HFFc6 (cell line): ENCODE data around the gene FBLIM1. TPM values are rescaled to one million over a fixed set of nuclear protein-coding genes. Genes with fewer than 3 reads are reported as not detected.

Experiments
- DNase-seq: peaks from one replicate; pipeline ENCODE4 v3.0.0-alpha.2; 2018
- H3K27ac Mint-ChIP-seq: 2 replicates; pipeline ENCODE4 v1.8.0; 2020; ENCODE audit warnings: mild to moderate bottlenecking, mixed read lengths
- H3K27me3 Mint-ChIP-seq: 2 replicates; pipeline ENCODE4 v1.8.0; 2021; ENCODE audit warnings: mild to moderate bottlenecking, moderate library complexity, mixed read lengths; ENCODE audit not compliant: insufficient read depth
- H3K36me3 Mint-ChIP-seq: 2 replicates; pipeline ENCODE4 v1.8.0; 2021; ENCODE audit warnings: low read depth, mixed read lengths
- H3K4me1 Mint-ChIP-seq: 2 replicates; pipeline ENCODE4 v1.8.0; 2020; ENCODE audit warnings: low read depth, mixed read lengths
- H3K4me3 Mint-ChIP-seq: 2 replicates; pipeline ENCODE4 v1.8.0; 2020; ENCODE audit warnings: mild to moderate bottlenecking, moderate library complexity, mixed read lengths
- H3K9me3 Mint-ChIP-seq: 2 replicates; pipeline ENCODE4 v1.8.0; 2020; ENCODE audit warnings: mild to moderate bottlenecking, mixed read lengths
- total RNA-seq, 6 experiments: library from RNA; stranded (reverse); fragmentation: NEBNext Ultra II Directional; extraction: Animal tissue kit (Norgen Biotek cat#: 25700); gene quantifications; 2 replicates in 1 of 6; 3 replicates in 5 of 6; pipeline ENCODE4 v1.2.3, GENCODE V29; 2021
- TF ChIP-seq, protein P1 (sequence below): fragments of 200-600 bp; sonication (generic); IDR thresholded peaks from 2 replicates; pipeline ENCODE4 v1.5.0; 2021; ENCODE audit warnings: antibody characterized with exemption, mild to moderate bottlenecking

Gene FBLIM1
- total RNA-seq, 6 experiments from 2014 or later = 98.4 to 127 (median 110) TPM

DNA sequence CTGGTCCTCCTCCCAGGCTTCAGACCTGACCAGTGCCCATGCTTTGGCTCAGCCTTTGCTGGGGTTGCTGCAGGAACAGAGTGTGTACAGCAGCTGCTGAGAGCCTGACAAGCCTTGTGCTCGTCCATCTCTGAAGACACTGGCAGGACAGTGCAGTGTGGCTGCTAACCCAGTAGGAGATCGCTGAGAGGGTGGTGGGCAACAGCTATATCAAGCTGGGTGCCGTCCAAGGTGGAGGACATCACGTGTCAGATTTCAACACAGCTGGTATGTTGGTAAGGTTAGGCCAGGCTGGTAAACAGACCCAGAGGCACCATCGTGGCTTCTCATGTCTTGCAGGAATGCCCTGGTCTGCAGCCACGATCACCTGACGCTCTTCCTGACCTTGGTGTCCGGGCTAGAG, 40.4 kb upstream of the FBLIM1 start:
- no peak for DNase-seq
- Mint-ChIP-seq H3K9me3 (no peaks in the 10 kb centered on the region), H3K4me1 (peaks cover 14% of the 10 kb centered on the region), H3K27me3 (peaks cover 4% of the 10 kb centered on the region; the same call in 1 of the 2 replicates), H3K4me3 (no peak overlapping the region), H3K36me3 (peaks cover 4% of the 10 kb centered on the region; the same call in 1 of the 2 replicates), H3K27ac (no peak overlapping the region)
- TF ChIP-seq, protein P1, sequence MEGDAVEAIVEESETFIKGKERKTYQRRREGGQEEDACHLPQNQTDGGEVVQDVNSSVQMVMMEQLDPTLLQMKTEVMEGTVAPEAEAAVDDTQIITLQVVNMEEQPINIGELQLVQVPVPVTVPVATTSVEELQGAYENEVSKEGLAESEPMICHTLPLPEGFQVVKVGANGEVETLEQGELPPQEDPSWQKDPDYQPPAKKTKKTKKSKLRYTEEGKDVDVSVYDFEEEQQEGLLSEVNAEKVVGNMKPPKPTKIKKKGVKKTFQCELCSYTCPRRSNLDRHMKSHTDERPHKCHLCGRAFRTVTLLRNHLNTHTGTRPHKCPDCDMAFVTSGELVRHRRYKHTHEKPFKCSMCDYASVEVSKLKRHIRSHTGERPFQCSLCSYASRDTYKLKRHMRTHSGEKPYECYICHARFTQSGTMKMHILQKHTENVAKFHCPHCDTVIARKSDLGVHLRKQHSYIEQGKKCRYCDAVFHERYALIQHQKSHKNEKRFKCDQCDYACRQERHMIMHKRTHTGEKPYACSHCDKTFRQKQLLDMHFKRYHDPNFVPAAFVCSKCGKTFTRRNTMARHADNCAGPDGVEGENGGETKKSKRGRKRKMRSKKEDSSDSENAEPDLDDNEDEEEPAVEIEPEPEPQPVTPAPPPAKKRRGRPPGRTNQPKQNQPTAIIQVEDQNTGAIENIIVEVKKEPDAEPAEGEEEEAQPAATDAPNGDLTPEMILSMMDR = no peak

DNA sequence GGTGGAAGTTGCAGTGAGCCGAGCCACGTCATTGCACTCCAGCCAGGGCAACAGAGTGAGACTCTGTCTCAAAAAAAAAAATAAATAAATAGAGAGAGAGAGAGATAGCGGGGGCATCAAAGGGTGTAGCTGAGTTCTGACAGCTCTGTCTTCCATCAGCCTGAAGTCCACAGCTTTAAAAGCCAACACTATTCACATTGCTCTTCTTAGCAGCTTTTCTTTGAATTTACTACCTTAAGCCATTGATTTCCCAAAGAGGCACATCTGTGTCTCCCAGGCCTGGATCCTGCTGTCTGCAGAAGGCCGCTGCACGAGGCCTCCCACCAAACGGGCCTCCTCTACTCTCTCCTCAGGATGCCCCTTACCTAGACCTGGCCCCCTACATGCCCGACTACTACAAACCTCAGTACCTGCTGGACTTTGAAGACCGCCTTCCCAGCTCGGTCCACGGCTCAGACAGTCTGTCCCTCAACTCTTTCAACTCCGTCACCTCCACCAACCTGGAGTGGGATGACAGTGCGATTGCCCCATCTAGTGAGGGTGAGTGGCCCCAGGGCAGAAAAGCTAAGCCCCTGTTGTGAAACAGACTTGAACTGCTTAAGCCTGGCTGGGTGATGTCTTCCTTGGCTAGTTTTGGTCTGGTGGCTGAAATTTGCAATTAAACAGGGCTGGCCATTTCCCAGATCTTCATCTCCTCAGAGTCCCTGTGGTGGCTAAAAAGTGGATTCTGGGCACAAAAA, 39.0 kb upstream of the FBLIM1 start:
- H3K36me3 Mint-ChIP-seq = peaks cover 6% of the 10 kb centered on the region; the same call in 1 of the 2 replicates
- TF ChIP-seq, protein P1 = no peak
- DNase-seq = no peak
- H3K9me3 Mint-ChIP-seq = no peaks in the 10 kb centered on the region
- peaks cover 9% of the 10 kb centered on the region for H3K4me1 Mint-ChIP-seq
- peaks cover 4% of the 10 kb centered on the region; the same call in 1 of the 2 replicates for H3K27me3 Mint-ChIP-seq
- H3K27ac Mint-ChIP-seq = no peak overlapping the region
- H3K4me3 Mint-ChIP-seq = no peak overlapping the region

DNA sequence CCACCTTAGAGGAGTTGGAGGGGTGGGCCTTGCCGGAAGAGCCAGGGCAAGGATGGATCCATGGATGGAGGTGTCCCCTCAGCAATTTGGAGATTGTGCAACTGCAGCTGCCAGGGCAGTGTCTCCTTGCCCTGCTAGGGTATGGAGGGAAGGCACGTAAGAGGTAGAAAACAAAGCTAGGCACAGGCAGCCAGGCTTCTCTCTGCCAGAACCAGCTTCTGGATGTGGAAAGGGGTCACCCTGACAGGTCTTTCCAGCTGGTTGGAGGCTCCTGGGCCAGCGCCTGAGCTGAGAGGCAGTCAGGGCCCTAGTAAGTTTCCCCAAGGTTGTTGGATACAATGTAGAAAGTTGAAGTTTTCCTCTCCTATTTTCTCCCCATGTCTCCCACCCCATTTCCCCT, 37.7 kb upstream of the FBLIM1 start:
- H3K27ac Mint-ChIP-seq = no peak overlapping the region
- H3K27me3 Mint-ChIP-seq = peaks cover 4% of the 10 kb centered on the region; the same call in 1 of the 2 replicates

DNA sequence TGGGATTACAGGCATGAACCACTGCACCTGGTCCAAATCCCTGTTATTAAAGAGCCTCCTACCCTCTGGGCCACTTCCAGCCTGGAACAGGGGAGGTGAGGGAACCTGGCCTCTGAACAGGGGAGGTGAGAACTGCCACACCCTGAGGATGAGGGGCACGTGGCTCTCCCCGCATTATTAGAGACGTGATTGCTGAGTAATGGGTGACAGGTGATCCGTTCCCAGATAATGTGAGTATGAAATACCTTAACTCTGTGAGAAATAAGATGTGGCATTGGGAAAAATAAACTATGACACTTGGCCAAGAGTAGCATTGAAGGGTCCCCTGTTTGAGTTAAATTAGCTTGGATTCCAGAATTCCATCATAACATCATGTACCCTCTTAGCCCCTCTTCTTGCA, 36.2 kb upstream of the FBLIM1 start:
- Mint-ChIP-seq H3K4me3 (no peak overlapping the region), H3K4me1 (peaks cover 13% of the 10 kb centered on the region), H3K27ac (peak overlapping the region; percentile 35), H3K27me3 (peaks cover 6% of the 10 kb centered on the region; the same call in 1 of the 2 replicates), H3K9me3 (no peaks in the 10 kb centered on the region), H3K36me3 (peaks cover 15% of the 10 kb centered on the region; the same call in 1 of the 2 replicates)
- no peak for DNase-seq
- TF ChIP-seq, protein P1 = no peak

More for the DNA sequence above, 37.7 kb upstream of the FBLIM1 start:
- TF ChIP-seq, protein P1 = no peak
- Mint-ChIP-seq H3K36me3 (peaks cover 8% of the 10 kb centered on the region; the same call in 1 of the 2 replicates), H3K9me3 (no peaks in the 10 kb centered on the region), H3K4me1 (peaks cover 8% of the 10 kb centered on the region), H3K4me3 (no peak overlapping the region)
- DNase-seq = no peak

DNA sequence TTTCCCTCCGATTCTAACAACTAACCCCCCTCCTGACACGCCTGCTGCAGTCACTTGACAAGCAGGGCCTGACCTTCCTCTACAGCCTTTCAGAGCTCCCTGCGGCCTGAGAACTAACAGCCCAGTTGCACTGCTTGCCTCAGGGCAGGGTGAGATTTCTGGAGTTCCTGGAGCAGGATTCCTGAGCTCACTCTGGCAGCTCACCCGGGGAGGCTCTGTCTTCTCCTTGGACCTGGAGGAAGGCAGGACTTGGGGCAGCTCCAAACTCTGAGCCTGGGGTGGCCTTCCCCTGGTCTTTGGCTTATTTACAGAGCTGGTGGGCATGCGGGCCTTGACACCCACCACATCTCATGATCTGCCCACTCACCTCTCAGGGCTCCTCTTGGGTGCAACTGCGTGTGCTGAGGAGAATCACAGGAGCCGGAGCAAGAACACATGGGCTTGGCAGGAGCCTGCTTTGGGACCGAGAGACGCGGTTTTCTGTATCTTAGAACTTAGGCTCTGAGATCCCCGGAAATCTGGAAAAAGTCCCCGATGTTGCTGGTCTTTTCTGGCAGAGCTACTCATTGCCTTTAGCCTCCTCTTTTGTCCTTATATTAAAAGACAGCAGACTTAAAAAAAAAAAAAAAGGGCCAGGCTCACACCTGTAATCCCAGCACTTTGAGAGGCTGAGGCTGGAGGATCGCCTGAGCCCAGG, 35.6 kb upstream of the FBLIM1 start:
- peaks cover 13% of the 10 kb centered on the region for H3K4me1 Mint-ChIP-seq

More for the DNA sequence above, 35.6 kb upstream of the FBLIM1 start:
- TF ChIP-seq, protein P1 = no peak
- DNase-seq = no peak
- H3K27ac Mint-ChIP-seq = peak overlapping the region; percentile 35
- H3K27me3 Mint-ChIP-seq = peaks cover 7% of the 10 kb centered on the region; the same call in 1 of the 2 replicates
- H3K36me3 Mint-ChIP-seq = peaks cover 20% of the 10 kb centered on the region; the same call in 1 of the 2 replicates
- H3K4me3 Mint-ChIP-seq = no peak overlapping the region
- no peaks in the 10 kb centered on the region for H3K9me3 Mint-ChIP-seq
